Stimulated activated CD4-positive, alpha-beta T cell treated with anti-CD3 and anti-CD28 coated beads, Interleukin-4, amount 100 ng/mL, for 24 hours (primary cell): Measurements from ENCODE around the gene IRX5.

ENCODE experiments used
- DNase-seq: peaks from one replicate; pipeline ENCODE4 v3.0.0-alpha.2; 2020

The IRX5 gene

DNA sequence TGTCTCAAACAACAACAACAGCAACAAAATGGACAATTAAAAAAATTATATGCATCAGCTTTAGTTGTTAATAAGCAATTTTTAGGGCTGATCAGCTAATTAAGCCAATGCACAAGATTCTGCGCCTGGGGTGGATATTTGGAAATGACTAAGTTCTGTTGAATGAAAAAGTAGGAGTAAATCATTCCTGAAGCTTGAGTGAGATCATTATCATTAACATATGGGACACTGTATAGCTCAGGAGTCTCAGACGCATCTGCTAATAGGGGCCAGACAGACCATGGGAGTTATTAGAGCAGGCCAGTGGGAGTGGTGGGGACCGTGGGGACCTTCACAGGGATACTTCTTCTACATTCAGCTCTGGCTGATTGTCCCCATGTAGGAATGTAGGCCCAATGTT, 22.8 kb downstream of the IRX5 start:
- no peak for DNase-seq

DNA sequence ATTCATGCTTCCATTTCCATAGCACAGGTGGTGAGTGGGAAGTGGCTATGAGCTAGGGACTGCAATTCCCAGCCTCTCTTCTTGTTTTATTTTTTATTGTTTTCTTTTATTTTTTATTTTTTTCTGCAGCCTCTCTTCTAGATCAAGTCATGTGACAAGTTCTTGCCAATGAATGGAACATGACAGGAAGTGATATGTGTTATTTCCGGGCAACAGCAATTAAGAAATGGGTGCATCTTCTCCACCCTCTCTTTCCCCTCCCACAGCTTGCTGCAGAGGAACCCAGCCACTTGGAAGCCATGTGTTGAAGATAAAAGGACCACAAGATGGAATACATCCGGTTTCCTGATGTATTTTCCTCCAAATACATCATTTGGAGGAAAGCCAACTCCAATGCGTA, 23.6 kb downstream of the IRX5 start:
- DNase-seq: no peak

DNA sequence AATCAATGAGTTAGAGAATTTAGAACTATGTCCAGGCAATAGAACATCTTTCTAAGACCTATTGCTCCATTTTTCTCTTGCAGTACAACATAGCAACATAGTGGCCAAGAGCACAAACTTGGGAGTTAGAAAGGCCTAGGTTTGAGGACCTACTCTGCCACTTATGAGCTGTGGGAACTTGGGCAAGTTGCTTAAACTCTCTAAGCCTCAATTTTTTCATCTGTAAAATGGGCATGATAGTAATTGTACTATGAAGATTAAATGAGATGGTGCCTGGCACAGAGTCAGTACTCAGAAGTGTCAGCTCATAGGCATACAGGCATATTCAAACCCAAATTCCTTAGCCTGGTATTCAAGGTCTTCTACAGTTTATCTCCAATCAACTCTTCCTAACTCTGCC, 25.1 kb downstream of the IRX5 start:
- DNase-seq: no peak

DNA sequence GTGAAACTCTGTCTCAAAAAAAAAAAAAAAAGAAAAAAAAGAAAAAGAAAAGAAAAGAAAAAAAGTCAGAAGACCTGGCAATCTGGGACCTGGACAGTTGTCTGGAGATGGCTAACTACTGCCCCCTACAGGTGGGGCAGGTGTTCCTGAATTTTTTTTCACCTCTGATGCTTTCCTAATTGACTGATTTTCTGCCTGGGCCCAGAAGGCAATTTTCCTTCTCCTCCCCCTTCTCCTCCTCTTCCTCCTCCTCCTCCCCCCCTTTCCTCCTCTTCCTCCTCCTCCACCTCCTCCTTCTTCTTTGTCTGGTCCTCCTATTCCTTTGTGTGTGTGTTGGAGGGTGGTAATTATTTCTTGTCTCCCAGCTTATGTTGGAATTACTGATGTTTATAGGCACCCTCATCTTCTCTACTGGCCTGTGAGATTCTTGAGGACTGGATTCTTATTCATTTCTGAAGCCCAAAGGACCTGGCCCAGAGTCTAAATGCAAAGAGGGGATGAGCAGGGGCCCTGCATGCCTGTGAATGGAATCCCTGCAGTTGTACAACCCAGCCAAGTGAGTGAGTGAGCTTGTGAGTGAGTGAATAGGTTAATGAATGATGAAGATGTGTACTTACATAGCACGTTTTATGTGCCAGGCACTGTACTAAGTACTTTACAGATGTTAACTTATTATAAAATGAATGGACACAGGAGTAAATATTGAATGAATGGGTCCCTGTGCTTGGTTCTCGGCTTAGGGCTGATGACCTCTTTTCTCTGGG, 26.9 kb downstream of the IRX5 start:
- DNase-seq: no peak

DNA sequence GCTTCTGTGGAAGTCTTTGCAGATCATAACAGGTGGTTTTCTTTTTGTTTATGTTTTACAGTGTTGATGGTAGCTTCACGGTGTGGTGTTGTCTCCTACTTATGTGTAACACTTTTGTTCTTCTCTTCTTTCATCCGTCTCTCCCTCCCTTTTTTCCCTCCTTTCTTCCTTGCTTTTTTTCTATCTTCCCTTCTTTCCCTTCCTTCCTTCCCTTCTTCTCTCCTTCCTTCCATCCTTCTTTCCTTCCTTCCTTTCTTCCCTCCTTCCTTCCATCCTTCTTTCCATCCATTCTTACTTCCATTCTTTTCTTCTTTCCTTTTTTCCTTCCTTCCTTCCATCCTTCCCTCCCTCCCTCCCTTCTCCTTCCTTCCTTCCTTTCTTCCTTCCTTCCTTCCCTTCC, 31.4 kb downstream of the IRX5 start:
- no peak for DNase-seq

DNA sequence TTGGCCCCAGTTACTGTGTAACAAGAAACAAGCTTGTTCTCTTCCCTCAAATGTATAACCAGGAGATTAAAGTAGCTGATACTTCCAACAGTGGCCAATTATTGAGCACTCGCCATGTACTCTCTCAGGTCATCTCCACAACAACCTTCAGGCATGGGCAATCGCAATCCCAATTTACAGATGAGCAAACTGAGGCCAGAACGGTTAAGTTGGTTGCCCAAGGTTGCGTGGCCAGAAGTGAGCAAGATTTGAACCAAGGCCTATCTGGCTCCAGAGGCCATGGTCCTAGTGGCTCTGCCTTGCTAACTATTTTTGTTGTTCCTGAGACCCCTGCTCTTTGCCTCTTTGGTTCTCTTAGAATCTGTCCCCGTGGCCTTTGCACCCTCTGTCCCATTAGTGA, 33.6 kb downstream of the IRX5 start:
- DNase-seq: no peak

DNA sequence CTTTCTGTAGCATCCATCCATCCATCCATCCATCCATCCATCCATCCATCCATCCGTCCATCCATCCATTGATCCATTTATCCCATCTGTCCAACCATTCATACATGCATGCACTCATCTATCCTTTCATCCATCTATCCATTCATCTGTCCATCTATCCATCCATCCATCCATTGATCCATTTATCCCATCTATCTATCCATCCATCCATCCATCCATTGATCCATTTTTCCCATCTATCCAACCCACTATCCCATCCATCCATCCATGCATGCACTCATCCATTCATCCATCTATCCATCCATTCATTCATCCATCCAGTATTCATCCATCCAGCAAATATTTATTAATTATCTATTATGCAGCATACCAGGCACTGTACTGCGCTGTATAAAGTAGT, 34.8 kb downstream of the IRX5 start:
- DNase-seq: no peak

DNA sequence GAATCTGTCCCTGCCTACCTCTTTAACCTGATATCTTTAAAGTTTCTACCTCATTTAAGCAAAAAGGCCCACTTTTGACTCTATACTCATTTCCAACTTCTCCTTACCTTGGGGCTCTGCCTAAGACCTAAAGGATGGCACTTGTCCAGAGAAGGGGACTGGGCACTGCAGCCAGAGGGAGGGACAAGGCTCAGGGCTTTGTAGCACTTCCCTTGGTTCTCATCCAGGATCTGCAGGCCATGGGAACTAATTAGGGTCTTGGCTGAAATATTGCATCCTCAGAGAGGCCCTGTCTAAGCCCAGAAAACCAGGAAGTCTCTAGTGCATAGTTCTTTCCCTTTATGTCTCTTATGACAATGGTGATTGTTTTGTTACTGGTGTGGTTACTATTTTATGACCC, 37.3 kb downstream of the IRX5 start:
- no peak for DNase-seq

DNA sequence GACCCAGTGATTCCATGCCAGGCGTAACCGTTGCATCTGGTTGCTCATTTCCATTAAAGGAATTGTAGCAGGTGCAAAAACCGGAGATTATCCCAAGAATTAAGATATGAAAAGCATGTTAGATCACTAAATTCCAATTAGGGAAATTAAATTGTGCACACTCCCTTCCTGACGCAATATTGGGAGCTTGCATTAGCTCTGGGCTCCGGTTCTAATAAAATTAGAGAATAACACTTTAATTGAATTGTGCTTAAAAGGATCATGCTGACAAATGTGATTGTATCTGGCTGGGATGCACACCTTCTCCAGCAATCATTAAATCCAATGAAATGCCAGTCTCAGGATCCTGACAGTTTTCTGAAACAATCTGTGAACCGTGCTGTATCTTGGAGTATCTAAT, 38.1 kb downstream of the IRX5 start:
- DNase-seq: no peak

DNA sequence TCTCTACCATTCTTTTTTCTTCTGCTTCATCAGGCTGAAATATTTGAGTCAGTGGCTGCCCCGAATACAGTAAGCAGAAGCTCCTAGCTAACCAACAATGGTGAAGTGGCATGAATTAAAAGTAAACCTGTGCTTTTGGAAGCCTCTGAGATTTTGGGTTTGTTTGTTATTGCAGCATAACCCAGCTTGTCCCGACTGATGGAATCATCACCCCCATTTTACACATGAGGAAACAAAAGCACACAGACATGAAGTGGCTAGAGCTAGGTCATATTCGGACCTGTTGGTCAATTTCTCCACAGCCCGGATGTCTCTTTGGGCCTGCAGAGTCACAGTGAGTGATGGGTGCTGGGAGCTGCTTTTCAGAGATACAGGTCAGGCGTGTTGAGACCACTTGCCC, 39.4 kb downstream of the IRX5 start:
- no peak for DNase-seq

DNA sequence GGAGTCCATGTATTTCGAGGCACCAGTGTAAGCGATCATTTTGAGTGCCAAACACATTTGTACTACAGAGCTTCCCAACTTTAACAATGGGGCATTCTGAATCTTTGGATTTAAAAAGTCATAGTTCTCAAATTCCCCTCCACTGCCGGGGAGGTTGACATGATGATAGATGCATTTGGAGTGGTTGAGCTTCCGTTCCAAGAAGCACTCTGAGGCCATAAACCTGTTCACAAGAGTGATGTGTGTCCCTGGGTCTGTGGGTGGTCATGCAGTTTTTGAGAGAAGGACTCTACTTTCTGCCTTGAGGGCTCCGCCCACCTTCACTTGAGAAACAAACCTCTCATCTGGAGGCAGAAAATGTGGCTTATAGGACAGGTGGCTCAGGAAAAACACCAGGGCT, 43.7 kb downstream of the IRX5 start:
- no peak for DNase-seq

DNA sequence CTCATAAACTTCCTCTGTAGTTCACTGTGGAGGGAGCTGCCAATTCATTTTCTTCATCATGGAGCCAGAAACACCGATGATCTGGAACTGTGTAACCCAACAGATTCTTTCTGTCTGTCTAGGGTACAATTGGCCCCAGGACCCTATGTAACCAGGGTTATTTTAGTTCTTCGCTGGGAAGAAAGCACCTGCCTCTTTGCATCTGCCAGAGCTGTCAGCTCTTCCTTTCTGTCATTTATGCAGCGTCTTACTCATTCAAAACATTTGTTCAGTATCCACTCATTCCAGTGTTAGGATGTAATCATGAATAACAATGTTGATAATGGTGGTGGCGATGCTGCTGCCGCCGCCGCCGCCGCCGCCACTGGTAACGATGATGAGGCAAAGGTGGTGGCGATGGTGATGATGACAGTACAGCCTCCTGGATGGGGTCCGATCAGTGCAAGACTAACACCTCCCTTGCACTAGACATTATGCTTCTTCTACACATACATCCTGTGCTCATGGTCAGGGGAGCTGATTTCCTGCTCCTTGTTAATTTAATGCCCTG, 46.1 kb downstream of the IRX5 start:
- DNase-seq: no peak

DNA sequence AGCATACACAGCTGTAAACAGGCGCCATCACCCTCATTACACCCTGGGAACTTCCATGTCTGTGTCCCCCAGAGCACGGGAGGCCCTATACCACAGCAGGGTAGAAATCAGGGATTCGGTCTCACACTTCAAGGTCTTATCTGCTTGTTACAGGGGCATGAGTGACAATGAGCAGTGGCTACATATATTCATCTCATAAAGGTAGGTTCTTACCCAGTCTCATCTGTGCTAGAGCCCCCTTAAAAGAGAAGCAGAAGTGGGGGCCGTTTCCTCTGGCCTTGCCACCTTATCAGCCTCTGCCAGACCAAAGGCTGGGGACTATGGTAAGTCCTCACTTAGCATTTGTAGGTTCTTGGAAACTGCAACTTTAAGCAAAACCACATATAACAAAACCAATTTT, 46.5 kb downstream of the IRX5 start:
- DNase-seq: no peak

DNA sequence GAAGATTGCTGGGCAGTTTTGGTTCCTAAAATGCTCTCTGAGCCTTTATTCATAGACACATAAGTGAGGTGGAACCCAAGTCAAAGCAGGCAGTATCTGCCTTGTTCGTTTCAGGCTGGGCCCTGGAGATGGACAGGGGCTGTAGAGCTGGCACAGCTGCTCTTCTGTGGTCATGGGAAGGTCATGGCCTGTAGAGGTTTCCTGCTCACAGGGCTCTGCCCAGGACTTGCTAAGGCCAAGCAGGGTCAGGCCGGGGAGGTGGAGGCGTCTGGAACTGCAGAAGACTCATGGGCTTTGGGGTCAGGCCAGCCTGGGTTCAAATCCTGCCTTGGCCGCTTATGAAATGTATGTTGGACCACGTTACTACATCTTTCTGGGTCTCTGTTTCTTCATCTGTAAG, 50.2 kb downstream of the IRX5 start:
- no peak for DNase-seq
